ENCODE data around the gene L3MBTL2.

DNA sequence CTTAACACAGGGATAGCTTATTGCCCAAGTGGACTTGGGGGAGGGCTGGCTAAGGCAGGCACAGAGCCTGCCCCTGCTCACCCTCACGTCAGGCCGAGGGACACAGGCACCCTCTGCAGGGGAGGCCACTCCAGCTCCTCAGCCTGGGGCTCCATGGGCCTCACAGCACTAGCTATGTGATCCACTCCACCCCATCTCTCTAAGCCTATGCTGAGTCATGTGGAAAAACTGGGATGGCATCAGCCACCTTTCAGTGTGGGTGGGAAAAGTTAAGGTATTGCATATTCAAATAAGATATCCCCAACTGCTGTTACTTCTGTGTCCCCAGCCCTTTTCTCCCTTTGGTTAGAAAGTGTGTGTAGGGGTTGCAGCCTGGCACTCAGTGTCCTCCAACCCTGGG lies 58.6 kb downstream of the L3MBTL2 start:
- TF ChIP-seq POLR2AphosphoS5 (IDR thresholded peaks at IDR 0.05; ENCODE audit: low read depth, low read length) (no peak), POLR2A (IDR thresholded peaks at IDR 0.05; ENCODE audit: low read depth, low read length) (no peak), TAF1 (IDR thresholded peaks at IDR 0.05; ENCODE audit: borderline replicate concordance, low read depth, low read length) (no peak)
